ENCODE results near the gene VSNL1.

Gene VSNL1

GRCh38 chr2:17661460-17661859, 121.0 kb downstream of the VSNL1 start:
- TF ChIP-seq POLR2A (IDR thresholded peaks at IDR 0.05; ENCODE audit: extremely low read depth, insufficient read length) (no peak), MAX (IDR thresholded peaks at IDR 0.05; ENCODE audit: low read depth, low read length) (no peak), CTCF (IDR thresholded peaks at IDR 0.05; ENCODE audit: low read depth, low read length) (no peak), MYC (IDR thresholded peaks at IDR 0.05; ENCODE audit: low read depth, low read length) (no peak)
- DNase-seq (ENCODE audit: low read depth) = no peak
- no peak overlapping the region for H3K4me3 ChIP-seq (ENCODE audit: low read depth, low read length)

GRCh38 chr2:17662723-17663122, 122.2 kb downstream of the VSNL1 start:
- DNase-seq (ENCODE audit: low read depth) = no peak
- TF ChIP-seq POLR2A (IDR thresholded peaks at IDR 0.05; ENCODE audit: extremely low read depth, insufficient read length) = no peak
- TF ChIP-seq MAX (IDR thresholded peaks at IDR 0.05; ENCODE audit: low read depth, low read length) = no peak
- no peak for TF ChIP-seq MYC (IDR thresholded peaks at IDR 0.05; ENCODE audit: low read depth, low read length)
- TF ChIP-seq CTCF (IDR thresholded peaks at IDR 0.05; ENCODE audit: low read depth, low read length) = no peak
- no peak overlapping the region for H3K4me3 ChIP-seq (ENCODE audit: low read depth, low read length)

- TF ChIP-seq CTCF (IDR thresholded peaks at IDR 0.05; ENCODE audit: low read depth, low read length) (no peak), POLR2A (IDR thresholded peaks at IDR 0.05; ENCODE audit: extremely low read depth, insufficient read length) (no peak), MYC (IDR thresholded peaks at IDR 0.05; ENCODE audit: low read depth, low read length) (no peak), MAX (IDR thresholded peaks at IDR 0.05; ENCODE audit: low read depth, low read length) (no peak)
- no peak for DNase-seq (ENCODE audit: low read depth)
- no peak overlapping the region for H3K4me3 ChIP-seq (ENCODE audit: low read depth, low read length)
Measured at GRCh38 chr2:17664534-17664933, 124.0 kb downstream of the VSNL1 start.

GRCh38 chr2:17667898-17668297, 127.4 kb downstream of the VSNL1 start:
- H3K4me3 ChIP-seq (ENCODE audit: low read depth, low read length) = no peak overlapping the region
- no peak for DNase-seq (ENCODE audit: low read depth)

GRCh38 chr2:17672583-17673317, 132.3 kb downstream of the VSNL1 start:
- no peak overlapping the region for H3K4me3 ChIP-seq (ENCODE audit: low read depth, low read length)
- TF ChIP-seq MAX (IDR thresholded peaks at IDR 0.05; ENCODE audit: low read depth, low read length) = no peak
- TF ChIP-seq POLR2A (IDR thresholded peaks at IDR 0.05; ENCODE audit: extremely low read depth, insufficient read length) = no peak
- no peak for TF ChIP-seq MYC (IDR thresholded peaks at IDR 0.05; ENCODE audit: low read depth, low read length)
- TF ChIP-seq CTCF (IDR thresholded peaks at IDR 0.05; ENCODE audit: low read depth, low read length) = no peak
- DNase-seq (ENCODE audit: low read depth) = no peak

More at GRCh38 chr2:17667898-17668297, 127.4 kb downstream of the VSNL1 start:
- no peak for TF ChIP-seq POLR2A (IDR thresholded peaks at IDR 0.05; ENCODE audit: extremely low read depth, insufficient read length)
- no peak for TF ChIP-seq MAX (IDR thresholded peaks at IDR 0.05; ENCODE audit: low read depth, low read length)
- no peak for TF ChIP-seq MYC (IDR thresholded peaks at IDR 0.05; ENCODE audit: low read depth, low read length)
- no peak for TF ChIP-seq CTCF (IDR thresholded peaks at IDR 0.05; ENCODE audit: low read depth, low read length)

All from NB4 (cell line).